HG03135 (cell line): ENCODE measurements around the gene IL17B.

Source experiments
- ATAC-seq: cut with Tn5 transposase; IDR thresholded peaks from one replicate; pipeline ENCODE4 v1.9.1; 2021; ENCODE audit warnings: mild to moderate bottlenecking, moderate library complexity; ENCODE audit not compliant: unreplicated experiment

IL17B gene

GRCh38 chr5:149380466-149381121, 1.5 kb upstream of the IL17B start:
- ATAC-seq: no peak

GRCh38 chr5:149379818-149380374, 804 bp upstream of the IL17B start:
- no peak for ATAC-seq

- ATAC-seq: no peak
Observed at GRCh38 chr5:149378241-149378820, 761 bp downstream of the IL17B start.

GRCh38 chr5:149376711-149377447, 2.2 kb downstream of the IL17B start:
- no peak for ATAC-seq

- no peak for ATAC-seq
Observed at GRCh38 chr5:149376104-149376503, 3.0 kb downstream of the IL17B start.

- no peak for ATAC-seq
Observed at GRCh38 chr5:149375434-149375833, 3.7 kb downstream of the IL17B start.

- ATAC-seq: no peak
Observed at GRCh38 chr5:149374801-149375200, 4.3 kb downstream of the IL17B start.

GRCh38 chr5:149374303-149374702, 4.8 kb downstream of the IL17B start:
- ATAC-seq: no peak

GRCh38 chr5:149372932-149373331, 6.2 kb downstream of the IL17B start:
- ATAC-seq: no peak

GRCh38 chr5:149372076-149372795, 6.9 kb downstream of the IL17B start:
- no peak for ATAC-seq

- peak; percentile 79 for ATAC-seq
Observed at GRCh38 chr5:149371296-149371962, 7.7 kb downstream of the IL17B start.

- ATAC-seq: no peak
Observed at GRCh38 chr5:149370878-149371277, 8.2 kb downstream of the IL17B start.

- no peak for ATAC-seq
Observed at GRCh38 chr5:149367972-149368645, 11.0 kb downstream of the IL17B start.

- ATAC-seq: peak; percentile 60
Observed at GRCh38 chr5:149367249-149367971, 11.7 kb downstream of the IL17B start.

- no peak for ATAC-seq
Observed at GRCh38 chr5:149366169-149366729, 12.8 kb downstream of the IL17B start.

GRCh38 chr5:149365418-149365817, 13.7 kb downstream of the IL17B start:
- no peak for ATAC-seq

GRCh38 chr5:149364719-149365118, 14.4 kb downstream of the IL17B start:
- ATAC-seq: no peak

- no peak for ATAC-seq
Observed at GRCh38 chr5:149363936-149364335, 15.2 kb downstream of the IL17B start.

GRCh38 chr5:149363358-149363757, 15.7 kb downstream of the IL17B start:
- no peak for ATAC-seq
